ENCODE measurements around the gene IQCM. TPM values are rescaled to one million over a fixed set of nuclear protein-coding genes. Genes with fewer than 3 reads are reported as not detected.

IQCM gene
- total and polyA plus RNA-seq, 3 donors from 2014 or later: 6.5 to 10.7 (median 7.4) TPM

DNA sequence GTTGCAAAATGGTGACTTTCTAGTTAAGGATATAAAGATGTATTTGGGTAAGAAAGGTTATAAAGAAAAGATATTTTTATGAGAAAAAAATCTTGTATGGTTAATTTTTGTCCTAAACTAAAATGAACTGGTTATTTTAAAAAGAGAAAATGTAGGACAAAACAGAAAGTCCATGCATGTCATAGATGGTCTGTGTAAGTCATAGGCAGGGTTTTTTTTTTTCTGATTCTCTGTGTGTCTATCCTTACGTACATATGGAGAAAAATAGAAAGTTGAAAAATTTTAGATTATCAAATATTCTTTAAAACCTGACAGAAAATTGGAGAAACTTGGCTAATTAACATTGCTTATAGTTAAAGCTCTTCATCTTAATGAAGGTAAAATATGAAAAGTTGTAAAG, 493.4 kb downstream of the IQCM start:
- DNase-seq: no peak
- Histone ChIP-seq H3K27ac (no peak overlapping the region), H3K36me3 (ENCODE audit: low read depth, missing control alignments) (no peaks in the 10 kb centered on the region), H3K27me3 (no peaks in the 10 kb centered on the region), H3K9me3 (no peaks in the 10 kb centered on the region), H3K4me1 (no peaks in the 10 kb centered on the region), H3K4me3 (no peak overlapping the region)
- WGBS, 2 donors: 64 to 66% methylated on average over 1 of the region's 1 CpG
- no peak for TF ChIP-seq POLR2A (IDR thresholded peaks at IDR 0.05)
- TF ChIP-seq, protein P1, sequence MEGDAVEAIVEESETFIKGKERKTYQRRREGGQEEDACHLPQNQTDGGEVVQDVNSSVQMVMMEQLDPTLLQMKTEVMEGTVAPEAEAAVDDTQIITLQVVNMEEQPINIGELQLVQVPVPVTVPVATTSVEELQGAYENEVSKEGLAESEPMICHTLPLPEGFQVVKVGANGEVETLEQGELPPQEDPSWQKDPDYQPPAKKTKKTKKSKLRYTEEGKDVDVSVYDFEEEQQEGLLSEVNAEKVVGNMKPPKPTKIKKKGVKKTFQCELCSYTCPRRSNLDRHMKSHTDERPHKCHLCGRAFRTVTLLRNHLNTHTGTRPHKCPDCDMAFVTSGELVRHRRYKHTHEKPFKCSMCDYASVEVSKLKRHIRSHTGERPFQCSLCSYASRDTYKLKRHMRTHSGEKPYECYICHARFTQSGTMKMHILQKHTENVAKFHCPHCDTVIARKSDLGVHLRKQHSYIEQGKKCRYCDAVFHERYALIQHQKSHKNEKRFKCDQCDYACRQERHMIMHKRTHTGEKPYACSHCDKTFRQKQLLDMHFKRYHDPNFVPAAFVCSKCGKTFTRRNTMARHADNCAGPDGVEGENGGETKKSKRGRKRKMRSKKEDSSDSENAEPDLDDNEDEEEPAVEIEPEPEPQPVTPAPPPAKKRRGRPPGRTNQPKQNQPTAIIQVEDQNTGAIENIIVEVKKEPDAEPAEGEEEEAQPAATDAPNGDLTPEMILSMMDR (IDR thresholded peaks at IDR 0.05): no peak
- intact Hi-C loops (cut with DNase I; ENCODE audit: low total_unique reads): no loop called here

DNA sequence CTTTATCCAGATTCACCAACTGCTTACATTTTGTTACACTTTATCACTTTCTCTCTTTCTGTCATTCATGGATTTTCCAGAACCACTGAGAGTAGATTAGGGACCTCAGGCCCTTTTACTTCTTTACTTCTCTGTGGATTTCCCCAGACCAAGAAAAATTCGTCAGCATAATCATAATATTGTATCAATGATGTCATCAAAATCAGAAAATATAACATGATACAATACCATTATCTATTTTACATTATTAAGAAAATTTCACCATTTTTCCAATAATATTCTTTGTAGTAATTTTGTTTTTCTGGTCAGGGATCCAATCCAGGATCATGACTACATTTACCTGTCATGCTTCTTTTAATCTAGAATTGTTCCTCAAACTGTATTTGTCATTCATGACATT, 494.2 kb downstream of the IQCM start:
- no peak overlapping the region for H3K27ac ChIP-seq
- intact Hi-C loops (cut with DNase I; ENCODE audit: low total_unique reads): no loop called here
- H3K9me3 ChIP-seq: no peaks in the 10 kb centered on the region
- WGBS, 2 donors: 40 to 59% methylated on average over 1 of the region's 1 CpG
- no peaks in the 10 kb centered on the region for H3K4me1 ChIP-seq
- no peaks in the 10 kb centered on the region for H3K27me3 ChIP-seq
- no peak for DNase-seq
- TF ChIP-seq, protein P1 (IDR thresholded peaks at IDR 0.05): no peak
- no peak for TF ChIP-seq POLR2A (IDR thresholded peaks at IDR 0.05)
- H3K4me3 ChIP-seq: no peak overlapping the region
- no peaks in the 10 kb centered on the region for H3K36me3 ChIP-seq (ENCODE audit: low read depth, missing control alignments)

- 77 to 83% methylated on average over 4 of the region's 4 CpGs for WGBS, 2 donors
- no peaks in the 10 kb centered on the region for H3K27me3 ChIP-seq
- no peak for TF ChIP-seq POLR2A (IDR thresholded peaks at IDR 0.05)
- TF ChIP-seq, protein P1 (IDR thresholded peaks at IDR 0.05): no peak
- H3K36me3 ChIP-seq (ENCODE audit: low read depth, missing control alignments): no peaks in the 10 kb centered on the region
- intact Hi-C loops (cut with DNase I; ENCODE audit: low total_unique reads): no loop called here
- no peak overlapping the region for H3K27ac ChIP-seq
- H3K9me3 ChIP-seq: no peaks in the 10 kb centered on the region
- no peak overlapping the region for H3K4me3 ChIP-seq
- H3K4me1 ChIP-seq: no peaks in the 10 kb centered on the region
- DNase-seq: no peak
These were observed 504.6 kb downstream of the IQCM start for GRCh38 chr4:149311076-149311475.

- intact Hi-C loops (cut with DNase I; ENCODE audit: low total_unique reads): no loop called here
- H3K27me3 ChIP-seq: no peaks in the 10 kb centered on the region
- DNase-seq: no peak
- H3K4me3 ChIP-seq: no peak overlapping the region
- H3K4me1 ChIP-seq: no peaks in the 10 kb centered on the region
- TF ChIP-seq, protein P1 (IDR thresholded peaks at IDR 0.05): no peak
- TF ChIP-seq POLR2A (IDR thresholded peaks at IDR 0.05): no peak
- H3K36me3 ChIP-seq (ENCODE audit: low read depth, missing control alignments): no peaks in the 10 kb centered on the region
- H3K9me3 ChIP-seq: no peaks in the 10 kb centered on the region
- no peak overlapping the region for H3K27ac ChIP-seq
These were observed 509.1 kb downstream of the IQCM start for GRCh38 chr4:149306537-149306936.
